Fibroblast of peridontal ligament (primary cell): ENCODE measurements around the gene ATP6V1B1.
"Not testable (repeated sequence)": the region's sequence is repeated elsewhere in the genome, so short reads cannot be mapped to it uniquely, and the experiment has no call there.

Source experiments
- DNase-seq: peaks from one replicate; pipeline ENCODE4 v3.0.0-alpha.2; 2010; ENCODE audit errors: extremely low read depth

Gene ATP6V1B1

DNA sequence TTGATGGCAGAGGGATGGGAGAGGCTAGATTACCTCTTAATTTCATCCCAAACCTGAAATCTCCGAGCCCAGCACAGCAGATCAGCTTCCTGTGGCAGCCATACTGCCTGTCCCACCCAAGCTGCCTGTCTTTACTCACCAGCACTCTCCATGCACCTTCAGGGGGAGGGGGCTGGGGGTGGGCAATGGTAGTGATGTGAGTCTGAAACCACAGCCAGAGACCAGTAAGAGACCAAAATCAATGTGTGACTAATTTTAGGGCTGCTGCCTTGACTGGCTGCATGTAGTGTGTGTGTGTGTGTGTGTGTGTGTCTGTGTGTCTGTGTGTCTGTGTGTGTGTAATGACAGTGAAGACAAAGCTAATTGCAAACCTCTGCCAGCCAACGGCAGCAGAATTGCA is 70.6 kb downstream of the ATP6V1B1 start:
- no peak for DNase-seq

DNA sequence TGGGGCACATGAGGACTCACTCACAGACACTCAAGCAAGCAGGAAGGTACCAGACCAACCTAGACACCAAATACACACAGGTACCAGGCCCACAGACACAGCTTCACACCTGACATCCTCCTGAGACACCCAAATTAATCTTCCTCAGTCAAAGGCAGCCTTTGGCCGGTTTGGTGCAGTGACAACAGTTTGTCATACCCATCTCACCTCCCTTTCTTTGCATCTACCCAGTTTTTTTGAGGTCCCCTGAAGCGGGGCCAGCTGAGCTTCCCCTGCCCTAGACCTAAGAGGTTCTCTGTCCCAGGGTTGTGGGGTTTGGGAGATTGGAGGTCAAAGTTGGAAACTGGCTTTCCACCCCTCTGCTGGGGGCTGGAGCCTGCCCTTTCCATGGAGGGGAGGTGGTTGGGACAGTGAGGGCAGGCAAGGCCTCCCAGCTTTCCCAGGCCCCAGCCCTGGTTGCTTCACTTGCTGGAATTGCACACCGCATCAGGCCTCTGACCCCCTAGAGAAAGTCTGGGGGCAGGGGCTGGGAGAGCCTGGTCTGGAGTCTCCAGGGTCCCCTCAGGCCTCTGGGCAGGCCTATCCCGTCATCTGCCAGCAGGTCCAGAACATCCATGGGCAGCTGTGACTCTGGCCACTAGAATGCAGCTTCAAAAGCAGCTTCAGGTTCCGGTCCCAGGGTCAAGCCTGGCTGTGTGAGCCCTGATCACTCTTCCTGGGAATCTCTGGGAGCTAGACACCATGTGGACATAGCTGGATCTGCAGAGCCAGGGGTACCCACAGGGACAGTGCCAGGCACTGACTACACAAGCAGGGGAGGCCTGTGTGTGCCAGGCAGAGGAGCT is 71.5 kb downstream of the ATP6V1B1 start:
- no peak for DNase-seq

DNA sequence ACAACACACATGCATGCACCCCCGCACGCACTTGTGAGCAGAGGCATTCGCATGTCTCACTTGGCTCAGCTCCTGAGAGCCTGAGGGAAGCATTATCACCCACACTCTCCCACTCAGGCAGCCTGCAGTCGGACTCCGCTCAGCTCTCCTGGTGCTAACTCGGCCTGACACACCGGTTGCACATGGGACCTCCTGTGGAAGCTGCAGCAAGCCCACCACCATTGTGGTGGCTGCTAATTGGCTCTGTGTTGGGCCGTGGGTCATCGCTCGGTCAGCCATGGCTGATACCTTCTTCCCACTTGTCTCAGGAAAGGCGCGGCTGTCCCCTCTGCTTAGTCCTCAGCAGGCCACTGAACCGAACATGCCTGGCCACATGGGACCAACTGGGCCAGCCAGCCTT is 72.6 kb downstream of the ATP6V1B1 start:
- no peak for DNase-seq

DNA sequence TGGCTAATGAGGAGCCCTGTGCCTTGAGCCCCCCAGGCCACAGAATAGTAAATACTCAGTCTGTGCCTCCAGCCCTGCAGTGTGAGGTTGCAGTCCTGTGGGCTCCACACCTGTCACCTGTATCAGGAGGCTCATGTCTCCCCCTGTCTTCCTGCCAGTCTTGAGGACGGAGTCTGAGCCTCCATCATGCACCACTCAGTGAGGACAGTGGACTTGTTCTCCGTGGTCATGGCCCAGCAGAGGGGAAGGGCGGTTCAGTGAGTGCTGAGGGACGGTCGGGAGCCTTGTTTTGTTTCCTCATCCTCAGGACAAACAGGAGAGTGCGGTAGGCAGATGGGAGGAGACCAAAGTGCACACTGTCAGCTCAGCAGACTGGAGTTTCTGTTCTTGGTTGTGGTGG is 76.1 kb downstream of the ATP6V1B1 start:
- not testable (repeated sequence) for DNase-seq
